Measurements from ENCODE around the gene POLR1A.

GRCh38 chr2:85983766-85984165 lies 121.9 kb downstream of the POLR1A start:
- TF ChIP-seq BACH2 (CRISPR knock-in tag; IDR thresholded peaks at IDR 0.05; ENCODE audit: borderline replicate concordance) (no peak), ISL1 (CRISPR knock-in tag; IDR thresholded peaks at IDR 0.05) (no peak), PATZ1 (CRISPR knock-in tag; IDR thresholded peaks at IDR 0.05; ENCODE audit: borderline replicate concordance) (no peak), RARB (CRISPR knock-in tag; IDR thresholded peaks at IDR 0.05) (no peak), ZFP30 (CRISPR knock-in tag; IDR thresholded peaks at IDR 0.05) (no peak), ZFP3 (CRISPR knock-in tag; IDR thresholded peaks at IDR 0.05) (no peak), POU6F1 (CRISPR knock-in tag; IDR thresholded peaks at IDR 0.05; ENCODE audit: borderline replicate concordance, low read depth) (no peak), TCF4 (CRISPR knock-in tag; IDR thresholded peaks at IDR 0.05; ENCODE audit: borderline replicate concordance) (no peak), ARNTL (CRISPR knock-in tag; IDR thresholded peaks at IDR 0.05; ENCODE audit: borderline replicate concordance, low read depth) (no peak), ZNF8 (CRISPR knock-in tag; IDR thresholded peaks at IDR 0.05) (no peak)

All from SK-N-SH treated with all-trans-retinoic acid at 6 μM for 48 hours (cell line).